SW 1271 (cell line): ENCODE data around the gene LY6G5B.

Source experiments
- DNase-seq, 2 experiments: peaks; one replicate each; lab custom pipeline; 2025; lab: John Stamatoyannopoulos, UW

The LY6G5B gene

GRCh38 chr6:31669676-31670075 is at the start of gene LY6G5B:
LY6G5B (plus strand) TSS chr6:31669976; CDS start chr6:31670951, 975 bp downstream.
- DNase-seq = no peak

DNA sequence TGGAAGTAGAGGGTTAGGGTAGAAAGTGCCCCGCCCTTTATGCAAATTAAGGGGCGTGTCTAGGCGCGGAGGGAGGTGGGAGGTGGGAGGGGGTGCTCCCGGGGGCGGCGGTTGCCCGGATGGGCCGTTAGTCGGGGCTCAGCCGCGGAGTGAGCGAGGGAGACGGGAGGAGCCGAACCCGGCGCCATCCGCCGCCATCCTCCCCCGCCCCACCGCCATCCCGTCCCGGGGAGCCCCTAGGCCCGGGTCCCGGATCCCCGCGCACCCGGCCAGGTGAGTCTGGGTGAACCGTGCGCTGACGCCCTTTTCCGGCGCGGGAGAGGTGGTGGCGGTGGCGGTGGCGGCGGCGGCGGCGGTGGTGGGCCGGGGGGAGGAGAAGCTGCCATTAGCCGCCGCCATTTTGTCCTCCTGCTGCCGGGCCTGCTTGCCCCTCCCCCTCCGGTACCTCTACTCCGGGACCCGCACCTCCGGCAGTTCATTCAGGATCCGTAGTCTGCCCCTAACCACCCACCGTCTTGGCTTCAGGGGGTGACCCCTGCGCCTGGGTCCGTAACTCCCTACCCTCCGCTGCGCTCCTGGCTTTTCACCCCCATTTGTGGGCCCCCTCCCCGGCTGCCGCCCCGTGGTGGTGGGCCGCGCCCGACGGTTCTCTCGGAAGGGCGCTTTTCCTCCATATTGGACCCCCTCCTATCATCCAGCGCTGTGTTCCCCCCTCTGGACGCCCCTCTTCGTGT is 49.0 kb upstream of the LY6G5B start, which contains the start of gene PRRC2A:
Gene PRRC2A (plus strand): TSS at position 130 of the 734 bp plus-strand sequence. CDS start 2,075 bp downstream, outside the sequence.
- DNase-seq = peak in 1 of 2 experiments; percentile 86

- DNase-seq = no peak
These were observed 48.3 kb upstream of the LY6G5B start for GRCh38 chr6:31621320-31621939.

GRCh38 chr6:31621991-31622390 is 47.8 kb upstream of the LY6G5B start:
- no peak for DNase-seq

DNA sequence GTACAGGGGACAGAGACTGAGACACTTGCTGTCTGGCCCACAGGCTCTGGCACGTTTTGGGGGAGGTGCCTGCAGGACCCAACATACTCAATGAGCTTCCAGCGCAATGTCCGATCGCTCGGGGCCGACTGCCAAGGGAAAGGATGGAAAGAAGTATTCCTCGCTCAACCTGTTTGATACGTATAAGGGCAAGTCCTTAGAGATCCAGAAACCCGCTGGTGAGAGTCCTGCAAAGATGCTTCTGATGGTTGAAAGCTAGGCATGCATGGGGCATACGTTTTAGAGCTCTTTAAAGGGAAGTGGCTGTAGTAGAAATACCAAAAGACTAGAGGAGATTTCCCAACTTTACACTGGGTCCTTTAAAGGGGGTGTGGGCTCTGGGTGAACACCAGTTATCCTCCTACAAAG is 47.1 kb upstream of the LY6G5B start:
- no peak for DNase-seq

- no peak for DNase-seq
These were observed 45.7 kb upstream of the LY6G5B start for GRCh38 chr6:31624070-31624469.

DNA sequence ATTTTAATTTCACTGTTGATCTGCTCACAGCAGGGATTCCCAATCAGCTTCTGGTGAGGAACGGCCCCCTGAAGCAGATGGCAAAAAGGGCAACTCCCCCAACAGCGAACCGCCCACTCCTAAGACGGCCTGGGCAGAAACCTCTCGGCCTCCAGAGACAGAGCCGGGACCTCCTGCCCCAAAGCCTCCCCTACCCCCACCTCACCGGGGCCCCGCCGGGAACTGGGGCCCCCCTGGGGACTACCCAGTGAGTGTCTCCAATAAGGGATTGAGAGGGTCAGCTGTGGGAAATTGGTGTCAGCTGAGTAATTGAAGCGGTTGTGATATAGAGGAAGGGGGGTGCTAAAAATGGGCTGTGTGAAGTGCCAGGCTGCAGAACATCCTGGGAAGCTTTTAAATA is 42.8 kb upstream of the LY6G5B start:
- no peak for DNase-seq

- no peak for DNase-seq
These were observed 42.0 kb upstream of the LY6G5B start for GRCh38 chr6:31627690-31628287.

GRCh38 chr6:31629014-31629413 is 40.8 kb upstream of the LY6G5B start:
- DNase-seq = no peak

- no peak for DNase-seq
These were observed 39.4 kb upstream of the LY6G5B start for GRCh38 chr6:31630177-31630934.

- no peak for DNase-seq
These were observed 38.6 kb upstream of the LY6G5B start for GRCh38 chr6:31631209-31631608.

GRCh38 chr6:31631681-31632278 is 38.0 kb upstream of the LY6G5B start:
- DNase-seq = no peak

- no peak for DNase-seq
These were observed 37.4 kb upstream of the LY6G5B start for GRCh38 chr6:31632279-31632946.

- DNase-seq = no peak
These were observed 36.3 kb upstream of the LY6G5B start for GRCh38 chr6:31633447-31633846.

DNA sequence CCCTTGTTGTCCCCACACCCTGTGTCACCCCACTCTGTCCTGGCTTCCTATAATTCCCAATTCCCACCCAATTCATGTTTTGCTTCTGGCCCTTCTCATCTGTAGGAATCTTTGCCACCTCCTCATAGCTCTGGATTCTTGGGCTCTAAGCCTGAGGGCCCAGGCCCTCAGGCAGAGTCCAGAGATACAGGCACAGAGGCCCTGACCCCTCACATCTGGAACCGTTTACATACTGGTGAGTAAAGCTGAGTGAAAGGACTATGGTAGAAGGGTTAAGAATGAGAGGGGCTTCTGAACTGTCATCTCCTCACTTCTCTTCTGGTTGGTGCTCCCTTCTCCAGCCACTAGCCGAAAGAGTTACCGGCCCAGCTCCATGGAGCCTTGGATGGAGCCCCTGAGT is 35.6 kb upstream of the LY6G5B start:
- DNase-seq = no peak

DNA sequence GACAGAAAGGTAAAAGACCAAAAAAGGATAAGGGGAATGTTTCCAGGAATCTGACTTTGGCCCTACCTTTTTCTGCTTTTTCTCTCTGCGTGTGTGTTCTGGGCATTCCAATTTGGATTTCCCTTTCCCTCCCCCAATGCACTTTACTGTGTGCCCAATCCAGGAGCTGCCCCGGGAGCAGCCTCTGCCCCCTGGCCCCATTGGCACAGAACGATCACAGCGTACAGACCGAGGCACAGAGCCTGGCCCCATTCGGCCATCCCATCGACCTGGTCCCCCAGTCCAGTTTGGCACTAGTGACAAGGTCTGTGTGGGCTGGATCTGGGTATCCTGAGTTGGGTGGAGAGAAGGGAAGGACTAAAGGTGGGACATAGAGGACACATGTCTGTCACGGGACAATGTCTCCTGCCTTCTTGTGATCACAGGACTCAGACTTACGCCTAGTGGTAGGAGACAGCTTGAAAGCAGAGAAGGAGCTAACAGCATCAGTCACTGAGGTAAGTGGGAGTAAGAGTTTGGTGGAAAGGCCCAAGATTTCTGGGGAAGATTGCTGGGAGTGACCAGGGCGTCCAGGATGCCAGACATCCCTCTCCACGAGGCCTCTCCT is 34.7 kb upstream of the LY6G5B start:
- DNase-seq = no peak

- no peak for DNase-seq
These were observed 32.8 kb upstream of the LY6G5B start for GRCh38 chr6:31636698-31637596.

- no peak for DNase-seq
These were observed 30.7 kb upstream of the LY6G5B start for GRCh38 chr6:31639043-31639442.

DNA sequence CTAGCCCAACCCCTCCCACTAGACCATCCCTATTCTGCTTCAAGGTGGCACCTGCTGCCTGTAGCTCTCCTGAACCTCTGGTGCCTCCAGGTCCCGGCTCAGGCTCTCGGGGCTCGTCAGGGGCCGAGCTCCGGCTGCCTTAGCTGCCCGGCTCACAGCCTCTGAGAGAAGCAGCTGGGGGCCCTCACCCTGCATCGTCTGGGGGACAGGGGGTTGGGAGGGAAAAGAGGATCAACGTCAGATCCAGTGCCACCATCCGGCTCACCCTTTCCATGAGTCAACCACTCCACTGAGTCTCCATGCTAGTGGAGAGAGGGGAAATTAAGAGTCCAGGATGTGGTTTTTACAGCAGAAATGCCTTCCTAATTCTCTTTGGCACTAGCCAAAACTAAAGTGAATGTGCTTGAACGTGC is 30.3 kb upstream of the LY6G5B start:
- no peak for DNase-seq

DNA sequence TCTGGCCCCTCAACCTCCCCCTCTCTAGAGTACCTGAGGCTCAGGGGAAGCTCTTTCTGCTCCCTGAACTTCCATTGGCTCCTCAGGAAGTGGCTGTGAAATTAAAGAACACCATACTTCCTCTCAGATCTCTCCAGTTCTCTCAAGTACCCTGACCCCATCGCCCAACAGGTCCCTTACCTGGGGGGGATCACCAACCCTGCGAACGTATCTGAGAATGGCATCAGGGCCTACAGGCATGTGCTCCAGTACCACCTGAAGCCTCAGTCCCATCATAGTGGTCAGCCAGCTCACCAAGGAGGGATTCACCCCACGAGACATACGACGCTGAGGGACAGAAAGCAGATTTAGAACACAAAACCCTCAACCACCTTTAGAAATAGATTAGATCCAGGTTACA is 29.2 kb upstream of the LY6G5B start:
- no peak for DNase-seq
